IMR-90 (cell line): Measurements from ENCODE around the gene NAV2.

Experiments
- CTCF ChIP-seq: conservative IDR thresholded peaks from 2 replicates; pipeline ENCODE4 v1.5.1; 2012; ENCODE audit warnings: mild to moderate bottlenecking, low read depth, low read length, improper control_type of control experiment
- MAZ ChIP-seq: IDR thresholded peaks from 2 replicates; pipeline ENCODE4 v1.6.1; 2012; ENCODE audit warnings: low read depth, mild to moderate bottlenecking, low read length, improper control_type of control experiment, moderate library complexity, borderline replicate concordance
- POLR2A ChIP-seq: IDR thresholded peaks from 2 replicates; pipeline ENCODE4 v1.6.1; 2012; ENCODE audit warnings: mild to moderate bottlenecking, low read depth, low read length
- RAD21 ChIP-seq: IDR thresholded peaks from 2 replicates; pipeline ENCODE4 v1.6.1; 2012; ENCODE audit warnings: low read length, improper control_type of control experiment
- RFX5 ChIP-seq: IDR thresholded peaks from 2 replicates; pipeline ENCODE4 v1.8.0; 2012; ENCODE audit warnings: low read depth, mild to moderate bottlenecking, low read length, moderate library complexity
- SMC3 ChIP-seq: fragments of 150-350 bp; IDR thresholded peaks from 2 replicates; pipeline ENCODE4 v1.6.1; 2016; ENCODE audit warnings: low read depth, mild to moderate bottlenecking, antibody characterized with exemption, low read length, moderate library complexity

- TF ChIP-seq CTCF (no peak), RAD21 (no peak), SMC3 (no peak), RFX5 (no peak), MAZ (no peak), POLR2A (no peak)
These were observed 156.8 kb downstream of the NAV2 start for GRCh38 chr11:19869466-19869865.
